ENCODE results near the gene PRKCZ.
"Not testable (repeated sequence)": the region's sequence is repeated elsewhere in the genome, so short reads cannot be mapped to it uniquely, and the experiment has no call there.

PRKCZ gene

DNA sequence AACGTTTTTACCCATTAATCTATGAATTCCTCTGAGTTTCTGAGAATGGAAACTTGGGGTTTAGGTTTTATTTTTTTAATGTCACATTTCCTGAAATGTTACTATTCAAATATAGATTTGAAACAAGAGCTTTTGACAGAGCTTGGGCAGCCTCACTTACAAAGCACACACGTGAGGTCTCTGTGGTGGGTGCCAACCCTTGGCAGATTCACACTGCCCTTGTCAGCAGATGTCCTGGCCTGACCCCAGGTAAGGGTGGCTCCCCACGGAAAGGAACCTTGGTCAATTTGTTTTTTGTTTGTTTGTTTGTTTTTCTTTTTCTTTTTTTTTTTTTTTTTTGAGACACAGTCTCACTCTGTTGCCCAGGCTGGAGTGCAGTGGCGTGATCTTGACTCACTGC lies 90.8 kb downstream of the PRKCZ start:
- no peak overlapping the region for H3K4me3 ChIP-seq (ENCODE audit: low read depth, low read length)
- no peaks in the 10 kb centered on the region for H3K27me3 ChIP-seq (replicated peaks)
- H3K27ac ChIP-seq = no peak overlapping the region
- DNase-seq = no peak
- in situ Hi-C loops (cut with HindIII; ENCODE audit: low pct_ligation_motif_present, low sequenced_read_pairs) = no loop called here
- TF ChIP-seq, protein P1, sequence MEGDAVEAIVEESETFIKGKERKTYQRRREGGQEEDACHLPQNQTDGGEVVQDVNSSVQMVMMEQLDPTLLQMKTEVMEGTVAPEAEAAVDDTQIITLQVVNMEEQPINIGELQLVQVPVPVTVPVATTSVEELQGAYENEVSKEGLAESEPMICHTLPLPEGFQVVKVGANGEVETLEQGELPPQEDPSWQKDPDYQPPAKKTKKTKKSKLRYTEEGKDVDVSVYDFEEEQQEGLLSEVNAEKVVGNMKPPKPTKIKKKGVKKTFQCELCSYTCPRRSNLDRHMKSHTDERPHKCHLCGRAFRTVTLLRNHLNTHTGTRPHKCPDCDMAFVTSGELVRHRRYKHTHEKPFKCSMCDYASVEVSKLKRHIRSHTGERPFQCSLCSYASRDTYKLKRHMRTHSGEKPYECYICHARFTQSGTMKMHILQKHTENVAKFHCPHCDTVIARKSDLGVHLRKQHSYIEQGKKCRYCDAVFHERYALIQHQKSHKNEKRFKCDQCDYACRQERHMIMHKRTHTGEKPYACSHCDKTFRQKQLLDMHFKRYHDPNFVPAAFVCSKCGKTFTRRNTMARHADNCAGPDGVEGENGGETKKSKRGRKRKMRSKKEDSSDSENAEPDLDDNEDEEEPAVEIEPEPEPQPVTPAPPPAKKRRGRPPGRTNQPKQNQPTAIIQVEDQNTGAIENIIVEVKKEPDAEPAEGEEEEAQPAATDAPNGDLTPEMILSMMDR (IDR thresholded peaks at IDR 0.05; ENCODE audit: low read depth, low read length, missing control alignments) = no peak
- no peaks in the 10 kb centered on the region for H3K36me3 ChIP-seq (replicated peaks)

DNA sequence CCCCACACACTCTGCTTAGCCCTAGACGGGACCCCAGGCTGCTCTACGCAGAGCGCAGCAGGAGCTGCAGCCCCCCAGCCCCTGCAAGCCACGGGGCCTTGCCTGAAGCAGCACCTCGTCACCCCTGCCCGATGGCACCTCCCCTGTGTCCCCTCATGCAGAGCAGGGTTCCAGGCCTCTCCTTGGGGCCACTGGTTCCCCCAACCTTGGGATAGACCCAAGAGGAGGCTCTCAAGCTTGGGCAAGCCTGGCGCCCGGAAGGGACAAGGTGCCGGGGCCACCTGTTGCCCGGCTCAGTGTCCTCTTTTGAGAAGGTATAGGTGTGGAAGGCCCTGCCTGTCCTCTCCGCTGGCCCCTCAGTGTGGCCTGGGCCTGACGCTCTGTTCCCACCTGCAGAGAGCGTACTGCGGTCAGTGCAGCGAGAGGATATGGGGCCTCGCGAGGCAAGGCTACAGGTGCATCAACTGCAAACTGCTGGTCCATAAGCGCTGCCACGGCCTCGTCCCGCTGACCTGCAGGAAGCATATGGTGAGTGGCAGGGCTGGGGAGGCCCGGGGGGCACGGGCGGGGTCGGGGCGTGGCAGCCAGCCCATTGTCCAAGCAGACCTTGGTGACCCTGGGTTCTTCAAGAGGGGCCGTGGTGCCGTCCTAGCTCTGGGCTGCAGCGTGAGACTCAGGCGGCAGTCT lies 93.7 kb downstream of the PRKCZ start:
- TF ChIP-seq, protein P1 (IDR thresholded peaks at IDR 0.05; ENCODE audit: low read depth, low read length, missing control alignments) = no peak
- in situ Hi-C loops (cut with HindIII; ENCODE audit: low pct_ligation_motif_present, low sequenced_read_pairs) = no loop called here
- no peak for DNase-seq
- Histone ChIP-seq H3K36me3 (replicated peaks) (no peaks in the 10 kb centered on the region), H3K27ac (no peak overlapping the region), H3K4me3 (ENCODE audit: low read depth, low read length) (no peak overlapping the region), H3K27me3 (replicated peaks) (no peaks in the 10 kb centered on the region)

DNA sequence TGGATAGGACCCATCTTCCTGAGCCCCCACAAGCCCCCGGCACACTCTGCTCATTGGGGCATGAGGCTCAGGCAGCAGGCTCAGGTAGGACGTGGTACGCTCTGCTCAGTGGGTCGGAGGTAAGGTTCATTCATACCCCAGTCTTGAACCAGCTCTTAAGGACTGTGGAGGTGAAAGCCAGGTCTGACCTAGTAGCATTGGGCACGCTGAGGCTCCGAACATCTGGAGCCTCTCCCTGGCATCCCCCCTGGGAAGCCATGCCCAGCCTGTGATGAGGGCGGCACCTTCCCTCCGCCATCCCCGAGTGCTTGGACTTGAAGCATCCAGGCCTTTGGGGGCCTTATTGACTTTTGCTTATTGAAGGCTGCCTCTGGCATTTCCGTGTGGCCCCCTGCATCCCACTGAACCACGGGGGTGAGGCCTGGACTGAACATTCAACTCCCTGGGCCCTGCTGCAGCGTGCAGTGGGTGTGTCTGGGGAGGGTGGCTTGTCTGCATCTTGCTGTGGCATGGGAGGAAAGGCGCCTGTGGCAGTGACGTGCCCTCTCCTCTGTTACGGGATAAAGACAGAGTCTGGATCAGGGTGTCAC lies 94.4 kb downstream of the PRKCZ start:
- TF ChIP-seq, protein P1 (IDR thresholded peaks at IDR 0.05; ENCODE audit: low read depth, low read length, missing control alignments) = no peak
- Histone ChIP-seq H3K36me3 (replicated peaks) (no peaks in the 10 kb centered on the region), H3K27ac (no peak overlapping the region), H3K27me3 (replicated peaks) (no peaks in the 10 kb centered on the region), H3K4me3 (ENCODE audit: low read depth, low read length) (no peak overlapping the region)
- in situ Hi-C loops (cut with HindIII; ENCODE audit: low pct_ligation_motif_present, low sequenced_read_pairs) = no loop called here
- no peak for DNase-seq

DNA sequence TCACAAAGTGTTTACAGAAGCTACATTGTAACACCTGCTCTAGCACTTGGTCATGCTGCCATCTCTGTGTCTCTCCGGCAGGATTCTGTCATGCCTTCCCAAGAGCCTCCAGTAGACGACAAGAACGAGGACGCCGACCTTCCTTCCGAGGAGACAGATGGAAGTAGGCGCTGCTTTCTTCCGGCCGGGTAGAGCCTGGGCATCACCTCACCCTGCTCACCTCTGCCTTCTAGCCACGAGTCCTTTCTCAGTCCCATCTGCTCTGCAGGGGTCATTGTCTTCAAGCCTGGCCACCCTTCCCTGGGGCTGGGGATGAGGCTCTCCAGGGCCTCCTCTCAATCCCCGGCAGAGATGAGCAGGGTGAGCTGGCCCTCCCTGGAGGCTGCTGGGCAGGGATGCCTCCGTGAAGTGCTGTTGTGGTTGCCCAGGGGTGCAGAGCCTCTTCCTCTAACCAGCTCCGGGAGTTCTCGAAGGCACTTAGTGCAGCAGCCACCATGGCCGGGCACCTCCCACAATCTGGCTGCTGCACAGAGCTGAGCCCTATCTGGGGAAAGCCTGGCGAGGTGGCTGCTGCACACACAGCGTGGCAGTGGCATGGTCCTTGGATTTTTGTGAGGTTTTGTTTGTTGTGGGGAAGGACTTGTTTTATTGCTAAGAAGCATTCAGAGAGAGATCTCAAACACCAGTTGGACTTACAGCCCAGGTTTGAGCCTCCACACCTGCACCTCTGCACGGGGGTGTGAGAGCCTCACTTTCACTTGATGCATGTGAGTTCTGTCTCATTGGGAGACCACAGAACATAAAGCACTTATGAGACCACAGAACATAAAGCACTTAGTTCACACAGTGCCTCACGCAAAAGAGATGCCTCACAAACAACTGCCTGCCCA lies 96.0 kb downstream of the PRKCZ start:
- TF ChIP-seq, protein P1 (IDR thresholded peaks at IDR 0.05; ENCODE audit: low read depth, low read length, missing control alignments) = no peak
- H3K27me3 ChIP-seq (replicated peaks) = no peaks in the 10 kb centered on the region
- in situ Hi-C loops (cut with HindIII; ENCODE audit: low pct_ligation_motif_present, low sequenced_read_pairs) = no loop called here
- no peaks in the 10 kb centered on the region for H3K36me3 ChIP-seq (replicated peaks)
- no peak for DNase-seq
- H3K27ac ChIP-seq = no peak overlapping the region
- H3K4me3 ChIP-seq (ENCODE audit: low read depth, low read length) = no peak overlapping the region

DNA sequence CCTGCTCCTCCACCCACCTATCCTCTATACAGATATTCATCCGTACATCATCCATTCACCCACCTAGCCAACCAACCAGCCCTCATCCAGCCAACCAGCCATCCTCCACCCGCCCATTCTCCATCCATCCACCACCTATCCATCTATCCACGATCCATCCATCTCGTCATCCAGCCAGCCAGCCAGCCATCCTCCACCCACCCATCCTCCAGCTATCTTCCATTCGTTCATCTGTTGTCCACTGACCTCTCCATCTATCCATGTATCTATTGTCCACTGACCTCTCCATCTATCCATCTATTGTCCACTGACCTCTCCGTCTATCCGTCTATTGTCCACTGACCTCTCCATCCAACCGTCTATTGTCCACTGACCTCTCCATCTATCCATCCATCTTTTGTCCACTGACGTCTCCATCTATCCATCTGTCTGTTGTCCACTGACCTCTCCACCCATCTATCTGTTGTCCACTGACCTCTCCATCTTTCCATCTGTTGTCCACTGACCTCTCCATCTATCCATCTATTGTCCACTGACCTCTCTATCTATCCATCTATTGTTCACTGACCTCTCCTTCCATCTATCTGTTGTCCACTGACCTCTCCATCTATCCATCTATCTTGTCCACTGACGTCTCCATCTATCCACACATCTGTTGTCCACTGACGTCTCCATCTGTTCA lies 96.8 kb downstream of the PRKCZ start:
- H3K36me3 ChIP-seq (replicated peaks) = no peaks in the 10 kb centered on the region
- in situ Hi-C loops (cut with HindIII; ENCODE audit: low pct_ligation_motif_present, low sequenced_read_pairs) = no loop called here
- H3K4me3 ChIP-seq (ENCODE audit: low read depth, low read length) = no peak overlapping the region

DNA sequence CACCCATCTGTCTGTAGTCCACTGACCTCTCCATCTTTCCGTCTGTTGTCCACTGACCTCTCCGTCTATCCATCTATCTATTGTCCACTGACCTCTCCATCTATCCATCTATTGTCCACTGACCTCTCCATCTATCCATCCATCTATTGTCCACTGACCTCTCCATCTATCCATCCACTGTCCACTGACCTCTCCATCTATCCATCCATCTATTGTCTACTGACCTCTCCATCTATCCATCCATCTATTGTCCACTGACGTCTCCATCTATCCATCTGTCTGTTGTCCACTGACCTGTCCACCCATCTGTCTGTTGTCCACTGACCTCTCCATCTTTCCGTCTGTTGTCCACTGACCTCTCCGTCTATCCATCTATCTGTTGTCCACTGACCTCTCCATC lies 97.7 kb downstream of the PRKCZ start:
- DNase-seq; H3K36me3 ChIP-seq (replicated peaks); in situ Hi-C loops (cut with HindIII; ENCODE audit: low pct_ligation_motif_present, low sequenced_read_pairs); H3K27me3 ChIP-seq (replicated peaks); H3K4me3 ChIP-seq (ENCODE audit: low read depth, low read length); H3K27ac ChIP-seq: not testable (repeated sequence)

More for the DNA sequence above, 96.8 kb downstream of the PRKCZ start:
- no peak for DNase-seq
- TF ChIP-seq, protein P1 (IDR thresholded peaks at IDR 0.05; ENCODE audit: low read depth, low read length, missing control alignments) = no peak
- no peak overlapping the region for H3K27ac ChIP-seq
- no peaks in the 10 kb centered on the region for H3K27me3 ChIP-seq (replicated peaks)

Measured in brain microvascular endothelial cell (primary cell).